GM23338 (cell line): ENCODE measurements around the gene IL36B. TPM values are rescaled to one million over a fixed set of nuclear protein-coding genes. Genes with fewer than 3 reads are reported as not detected.

ENCODE experiments used
- ATAC-seq: fragments of 200-7000 bp; cut with Tn5 transposase; 3 replicates; pipeline ENCODE4 v1.9.1; 2020
- DNase-seq: peaks from one replicate; pipeline ENCODE4 v3.0.0-alpha.2; 2015; ENCODE audit warnings: low spot score
- H2AFZ ChIP-seq: fragments of 200-600 bp; sonication (generic); 2 replicates; pipeline ENCODE4 v1.8.0; 2016; ENCODE audit warnings: antibody characterized with exemption, mild to moderate bottlenecking, moderate library complexity
- H3F3A ChIP-seq: fragments of 200-600 bp; sonication (generic); replicated peaks from 2 replicates; pipeline ENCODE4 v1.8.0; 2017; ENCODE audit warnings: antibody characterized with exemption, mixed run types, low read depth
- H3K27ac ChIP-seq: fragments of 200-600 bp; sonication (generic); 2 replicates; pipeline ENCODE4 v1.6.1; 2016; ENCODE audit warnings: low read depth
- H3K27me3 ChIP-seq: fragments of 200-600 bp; sonication (generic); 2 replicates; pipeline ENCODE4 v1.8.0; 2016; ENCODE audit warnings: mild to moderate bottlenecking, mixed run types, moderate library complexity; ENCODE audit not compliant: insufficient read depth
- H3K36me3 ChIP-seq: fragments of 200-600 bp; sonication (generic); 2 replicates; pipeline ENCODE4 v1.8.0; 2016; ENCODE audit warnings: mild to moderate bottlenecking; ENCODE audit not compliant: insufficient read depth
- H3K4me1 ChIP-seq: fragments of 200-600 bp; sonication (generic); 2 replicates; pipeline ENCODE4 v1.8.0; 2016; ENCODE audit warnings: mild to moderate bottlenecking, moderate library complexity; ENCODE audit not compliant: insufficient read depth
- H3K4me2 ChIP-seq: fragments of 200-600 bp; sonication (generic); 2 replicates; pipeline ENCODE4 v1.7.1; 2017; ENCODE audit warnings: mixed run types
- H3K4me3 ChIP-seq: fragments of 200-600 bp; sonication (generic); 2 replicates; pipeline ENCODE4 v1.6.1; 2016; ENCODE audit warnings: mixed run types
- H3K79me2 ChIP-seq: fragments of 200-600 bp; sonication (generic); replicated peaks from 2 replicates; pipeline ENCODE4 v1.8.0; 2017; ENCODE audit warnings: mild to moderate bottlenecking; ENCODE audit not compliant: insufficient read depth
- H3K9me2 ChIP-seq: fragments of 200-600 bp; sonication (generic); 2 replicates; pipeline ENCODE4 v1.8.0; 2017; ENCODE audit not compliant: insufficient read depth
- H4K20me1 ChIP-seq: fragments of 200-600 bp; sonication (generic); replicated peaks from 2 replicates; pipeline ENCODE4 v1.8.0; 2017; ENCODE audit warnings: mild to moderate bottlenecking; ENCODE audit not compliant: insufficient read depth
- H3K27ac Mint-ChIP-seq: 2 replicates; pipeline ENCODE4 v1.8.0; 2020; ENCODE audit warnings: inconsistent platforms, mild to moderate bottlenecking, moderate library complexity, mixed read lengths
- H3K27me3 Mint-ChIP-seq: 3 replicates; pipeline ENCODE4 v1.8.0; 2022; ENCODE audit warnings: low read depth, mild to moderate bottlenecking, moderate library complexity, mixed read lengths, inconsistent platforms; ENCODE audit not compliant: insufficient read depth, poor library complexity
- H3K36me3 Mint-ChIP-seq: 3 replicates; pipeline ENCODE4 v1.8.0; 2021; ENCODE audit warnings: low read depth, mild to moderate bottlenecking, inconsistent platforms, moderate library complexity, mixed read lengths
- H3K4me1 Mint-ChIP-seq: 3 replicates; pipeline ENCODE4 v1.8.0; 2020; ENCODE audit warnings: mild to moderate bottlenecking, inconsistent platforms, mixed read lengths
- H3K4me3 Mint-ChIP-seq: 3 replicates; pipeline ENCODE4 v1.8.0; 2021; ENCODE audit warnings: moderate library complexity, mild to moderate bottlenecking, inconsistent platforms, mixed read lengths
- H3K9me3 Mint-ChIP-seq: 3 replicates; pipeline ENCODE4 v1.8.0; 2020; ENCODE audit warnings: moderate library complexity, mild to moderate bottlenecking, inconsistent platforms, mixed read lengths
- CREB1 ChIP-seq: fragments of 250-450 bp; sonication (Bioruptor Pico); IDR thresholded peaks from 2 replicates; pipeline ENCODE4 v1.5.0; 2020; ENCODE audit warnings: low read depth, mild to moderate bottlenecking, moderate library complexity
- POLR2AphosphoS5 ChIP-seq: IDR thresholded peaks from 2 replicates; pipeline ENCODE4 v1.6.1; 2016; ENCODE audit warnings: antibody characterized with exemption, low read depth
- polyA plus RNA-seq: library from polyadenylated mRNA; unstranded; fragments of >200 nt; fragmentation: Nextera tagmentation; extraction: Ambion mirVana; gene quantifications from 2 replicates; pipeline ENCODE4 v1.2.1, GENCODE V29; 2016
- total RNA-seq: library from RNA; depleted of rRNA; stranded (reverse); fragments of >200 nt; shearing (Covaris generic); gene quantifications from 2 replicates; pipeline ENCODE4 v1.2.3, GENCODE V29; 2014
- TF ChIP-seq, protein P1 (sequence below): IDR thresholded peaks from one replicate; pipeline ENCODE4 v1.6.1; 2018; ENCODE audit warnings: antibody characterized with exemption; ENCODE audit not compliant: unreplicated experiment
- TF ChIP-seq, protein P2 (sequence below), 2 experiments: fragments of 200-600 bp in 1 of 2; sonication (generic) in 1 of 2; conservative IDR thresholded peaks; 2 replicates each; pipeline versions ENCODE4 v1.5.1 to v1.6.1; 2016 to 2017; ENCODE audit warnings: antibody characterized with exemption in 2 of 2, low read depth in 2 of 2, mild to moderate bottlenecking in 2 of 2, moderate library complexity in 1 of 2
- TF ChIP-seq, protein P3 (sequence below): fragments of 250-450 bp; sonication (Bioruptor Pico); IDR thresholded peaks from 2 replicates; pipeline ENCODE4 v1.5.0; 2020; ENCODE audit warnings: mild to moderate bottlenecking, moderate library complexity

The IL36B gene
- total and polyA plus RNA-seq, 2 experiments from 2014 or later, result not detected

DNA sequence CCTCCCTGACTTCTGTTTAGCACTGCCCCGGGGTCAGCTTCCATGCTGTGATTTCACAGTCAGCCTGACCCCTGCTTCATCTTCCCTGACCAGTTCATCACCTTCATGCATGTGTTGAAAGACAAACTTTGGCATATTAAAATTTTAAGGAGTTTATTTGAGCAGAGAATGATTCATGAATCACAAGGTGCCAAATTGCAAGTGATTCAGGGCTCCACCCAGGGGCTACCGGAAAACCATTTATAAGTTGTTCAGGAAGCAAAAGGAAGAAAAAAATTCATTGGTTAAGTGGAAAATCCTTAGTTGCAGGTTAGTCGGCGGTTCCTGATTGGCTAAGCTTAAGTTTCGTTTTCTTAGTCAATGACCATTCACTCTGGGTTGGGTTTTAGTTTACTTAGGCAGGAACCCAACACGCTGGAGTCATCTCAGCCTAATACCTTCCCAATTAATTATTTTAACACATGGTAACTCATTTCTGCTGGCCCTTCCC, 25.7 kb upstream of the IL36B start:
- Mint-ChIP-seq H3K27ac (no peak overlapping the region), H3K36me3 (no peaks in the 10 kb centered on the region; the same call in 2 of the 3 replicates), H3K9me3 (no peaks in the 10 kb centered on the region), H3K4me3 (no peak overlapping the region), H3K4me1 (peaks cover 4% of the 10 kb centered on the region; the same call in 2 of the 3 replicates), H3K27me3 (peaks cover 3% of the 10 kb centered on the region)
- no peaks in the 10 kb centered on the region for H4K20me1 ChIP-seq
- ATAC-seq (no peak), DNase-seq (no peak)
- TF ChIP-seq CREB1 (CRISPR knock-in tag) (no peak), POLR2AphosphoS5 (no peak)
- TF ChIP-seq, protein P1, sequence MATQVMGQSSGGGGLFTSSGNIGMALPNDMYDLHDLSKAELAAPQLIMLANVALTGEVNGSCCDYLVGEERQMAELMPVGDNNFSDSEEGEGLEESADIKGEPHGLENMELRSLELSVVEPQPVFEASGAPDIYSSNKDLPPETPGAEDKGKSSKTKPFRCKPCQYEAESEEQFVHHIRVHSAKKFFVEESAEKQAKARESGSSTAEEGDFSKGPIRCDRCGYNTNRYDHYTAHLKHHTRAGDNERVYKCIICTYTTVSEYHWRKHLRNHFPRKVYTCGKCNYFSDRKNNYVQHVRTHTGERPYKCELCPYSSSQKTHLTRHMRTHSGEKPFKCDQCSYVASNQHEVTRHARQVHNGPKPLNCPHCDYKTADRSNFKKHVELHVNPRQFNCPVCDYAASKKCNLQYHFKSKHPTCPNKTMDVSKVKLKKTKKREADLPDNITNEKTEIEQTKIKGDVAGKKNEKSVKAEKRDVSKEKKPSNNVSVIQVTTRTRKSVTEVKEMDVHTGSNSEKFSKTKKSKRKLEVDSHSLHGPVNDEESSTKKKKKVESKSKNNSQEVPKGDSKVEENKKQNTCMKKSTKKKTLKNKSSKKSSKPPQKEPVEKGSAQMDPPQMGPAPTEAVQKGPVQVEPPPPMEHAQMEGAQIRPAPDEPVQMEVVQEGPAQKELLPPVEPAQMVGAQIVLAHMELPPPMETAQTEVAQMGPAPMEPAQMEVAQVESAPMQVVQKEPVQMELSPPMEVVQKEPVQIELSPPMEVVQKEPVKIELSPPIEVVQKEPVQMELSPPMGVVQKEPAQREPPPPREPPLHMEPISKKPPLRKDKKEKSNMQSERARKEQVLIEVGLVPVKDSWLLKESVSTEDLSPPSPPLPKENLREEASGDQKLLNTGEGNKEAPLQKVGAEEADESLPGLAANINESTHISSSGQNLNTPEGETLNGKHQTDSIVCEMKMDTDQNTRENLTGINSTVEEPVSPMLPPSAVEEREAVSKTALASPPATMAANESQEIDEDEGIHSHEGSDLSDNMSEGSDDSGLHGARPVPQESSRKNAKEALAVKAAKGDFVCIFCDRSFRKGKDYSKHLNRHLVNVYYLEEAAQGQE, result no peak
- TF ChIP-seq, protein P2, sequence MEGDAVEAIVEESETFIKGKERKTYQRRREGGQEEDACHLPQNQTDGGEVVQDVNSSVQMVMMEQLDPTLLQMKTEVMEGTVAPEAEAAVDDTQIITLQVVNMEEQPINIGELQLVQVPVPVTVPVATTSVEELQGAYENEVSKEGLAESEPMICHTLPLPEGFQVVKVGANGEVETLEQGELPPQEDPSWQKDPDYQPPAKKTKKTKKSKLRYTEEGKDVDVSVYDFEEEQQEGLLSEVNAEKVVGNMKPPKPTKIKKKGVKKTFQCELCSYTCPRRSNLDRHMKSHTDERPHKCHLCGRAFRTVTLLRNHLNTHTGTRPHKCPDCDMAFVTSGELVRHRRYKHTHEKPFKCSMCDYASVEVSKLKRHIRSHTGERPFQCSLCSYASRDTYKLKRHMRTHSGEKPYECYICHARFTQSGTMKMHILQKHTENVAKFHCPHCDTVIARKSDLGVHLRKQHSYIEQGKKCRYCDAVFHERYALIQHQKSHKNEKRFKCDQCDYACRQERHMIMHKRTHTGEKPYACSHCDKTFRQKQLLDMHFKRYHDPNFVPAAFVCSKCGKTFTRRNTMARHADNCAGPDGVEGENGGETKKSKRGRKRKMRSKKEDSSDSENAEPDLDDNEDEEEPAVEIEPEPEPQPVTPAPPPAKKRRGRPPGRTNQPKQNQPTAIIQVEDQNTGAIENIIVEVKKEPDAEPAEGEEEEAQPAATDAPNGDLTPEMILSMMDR (conservative IDR thresholded peaks at IDR 0.05; ENCODE audit: low read depth in 2 of 2), result no peak
- TF ChIP-seq, protein P3, sequence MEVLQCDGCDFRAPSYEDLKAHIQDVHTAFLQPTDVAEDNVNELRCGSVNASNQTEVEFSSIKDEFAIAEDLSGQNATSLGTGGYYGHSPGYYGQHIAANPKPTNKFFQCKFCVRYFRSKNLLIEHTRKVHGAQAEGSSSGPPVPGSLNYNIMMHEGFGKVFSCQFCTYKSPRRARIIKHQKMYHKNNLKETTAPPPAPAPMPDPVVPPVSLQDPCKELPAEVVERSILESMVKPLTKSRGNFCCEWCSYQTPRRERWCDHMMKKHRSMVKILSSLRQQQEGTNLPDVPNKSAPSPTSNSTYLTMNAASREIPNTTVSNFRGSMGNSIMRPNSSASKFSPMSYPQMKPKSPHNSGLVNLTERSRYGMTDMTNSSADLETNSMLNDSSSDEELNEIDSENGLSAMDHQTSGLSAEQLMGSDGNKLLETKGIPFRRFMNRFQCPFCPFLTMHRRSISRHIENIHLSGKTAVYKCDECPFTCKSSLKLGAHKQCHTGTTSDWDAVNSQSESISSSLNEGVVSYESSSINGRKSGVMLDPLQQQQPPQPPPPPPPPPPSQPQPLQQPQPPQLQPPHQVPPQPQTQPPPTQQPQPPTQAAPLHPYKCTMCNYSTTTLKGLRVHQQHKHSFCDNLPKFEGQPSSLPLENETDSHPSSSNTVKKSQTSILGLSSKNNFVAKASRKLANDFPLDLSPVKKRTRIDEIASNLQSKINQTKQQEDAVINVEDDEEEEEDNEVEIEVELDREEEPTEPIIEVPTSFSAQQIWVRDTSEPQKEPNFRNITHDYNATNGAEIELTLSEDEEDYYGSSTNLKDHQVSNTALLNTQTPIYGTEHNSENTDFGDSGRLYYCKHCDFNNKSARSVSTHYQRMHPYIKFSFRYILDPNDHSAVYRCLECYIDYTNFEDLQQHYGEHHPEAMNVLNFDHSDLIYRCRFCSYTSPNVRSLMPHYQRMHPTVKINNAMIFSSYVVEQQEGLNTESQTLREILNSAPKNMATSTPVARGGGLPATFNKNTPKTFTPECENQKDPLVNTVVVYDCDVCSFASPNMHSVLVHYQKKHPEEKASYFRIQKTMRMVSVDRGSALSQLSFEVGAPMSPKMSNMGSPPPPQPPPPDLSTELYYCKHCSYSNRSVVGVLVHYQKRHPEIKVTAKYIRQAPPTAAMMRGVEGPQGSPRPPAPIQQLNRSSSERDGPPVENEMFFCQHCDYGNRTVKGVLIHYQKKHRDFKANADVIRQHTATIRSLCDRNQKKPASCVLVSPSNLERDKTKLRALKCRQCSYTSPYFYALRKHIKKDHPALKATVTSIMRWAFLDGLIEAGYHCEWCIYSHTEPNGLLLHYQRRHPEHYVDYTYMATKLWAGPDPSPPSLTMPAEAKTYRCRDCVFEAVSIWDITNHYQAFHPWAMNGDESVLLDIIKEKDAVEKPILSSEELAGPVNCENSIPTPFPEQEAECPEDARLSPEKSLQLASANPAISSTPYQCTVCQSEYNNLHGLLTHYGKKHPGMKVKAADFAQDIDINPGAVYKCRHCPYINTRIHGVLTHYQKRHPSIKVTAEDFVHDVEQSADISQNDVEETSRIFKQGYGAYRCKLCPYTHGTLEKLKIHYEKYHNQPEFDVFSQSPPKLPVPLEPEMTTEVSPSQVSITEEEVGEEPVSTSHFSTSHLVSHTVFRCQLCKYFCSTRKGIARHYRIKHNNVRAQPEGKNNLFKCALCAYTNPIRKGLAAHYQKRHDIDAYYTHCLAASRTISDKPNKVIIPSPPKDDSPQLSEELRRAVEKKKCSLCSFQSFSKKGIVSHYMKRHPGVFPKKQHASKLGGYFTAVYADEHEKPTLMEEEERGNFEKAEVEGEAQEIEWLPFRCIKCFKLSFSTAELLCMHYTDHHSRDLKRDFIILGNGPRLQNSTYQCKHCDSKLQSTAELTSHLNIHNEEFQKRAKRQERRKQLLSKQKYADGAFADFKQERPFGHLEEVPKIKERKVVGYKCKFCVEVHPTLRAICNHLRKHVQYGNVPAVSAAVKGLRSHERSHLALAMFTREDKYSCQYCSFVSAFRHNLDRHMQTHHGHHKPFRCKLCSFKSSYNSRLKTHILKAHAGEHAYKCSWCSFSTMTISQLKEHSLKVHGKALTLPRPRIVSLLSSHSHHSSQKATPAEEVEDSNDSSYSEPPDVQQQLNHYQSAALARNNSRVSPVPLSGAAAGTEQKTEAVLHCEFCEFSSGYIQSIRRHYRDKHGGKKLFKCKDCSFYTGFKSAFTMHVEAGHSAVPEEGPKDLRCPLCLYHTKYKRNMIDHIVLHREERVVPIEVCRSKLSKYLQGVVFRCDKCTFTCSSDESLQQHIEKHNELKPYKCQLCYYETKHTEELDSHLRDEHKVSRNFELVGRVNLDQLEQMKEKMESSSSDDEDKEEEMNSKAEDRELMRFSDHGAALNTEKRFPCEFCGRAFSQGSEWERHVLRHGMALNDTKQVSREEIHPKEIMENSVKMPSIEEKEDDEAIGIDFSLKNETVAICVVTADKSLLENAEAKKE (CRISPR knock-in tag), result no peak
- no peak overlapping the region for H3K4me3 ChIP-seq
- no peaks in the 10 kb centered on the region for H3K79me2 ChIP-seq
- no peaks in the 10 kb centered on the region for H3K36me3 ChIP-seq
- no peaks in the 10 kb centered on the region for H3K9me2 ChIP-seq
- H3K4me1 ChIP-seq, result peaks cover 8% of the 10 kb centered on the region
- no peak overlapping the region for H3K27ac ChIP-seq
- H3K4me2 ChIP-seq, result no peak overlapping the region
- no peaks in the 10 kb centered on the region for H3K27me3 ChIP-seq
- no peaks in the 10 kb centered on the region for H3F3A ChIP-seq
- 0 out of 2 replicates have a peak overlapping the region, but pooled peaks have one; percentile 5 for H2AFZ ChIP-seq
